HEK293T (cell line): Measurements from ENCODE around the gene UPK3A.

Experiments
- ELF4 ChIP-seq: fragments of 450-650 bp; IDR thresholded peaks from 2 replicates; pipeline ENCODE4 v1.6.1; 2017; ENCODE audit warnings: antibody characterized with exemption
- FOXK2 ChIP-seq: fragments of 450-650 bp; IDR thresholded peaks from 2 replicates; pipeline ENCODE4 v1.6.1; 2016; ENCODE audit warnings: mild to moderate bottlenecking
- FOXM1 ChIP-seq: fragments of 450-650 bp; IDR thresholded peaks from 2 replicates; pipeline ENCODE4 v1.6.1; 2017; ENCODE audit warnings: mild to moderate bottlenecking, borderline replicate concordance

DNA sequence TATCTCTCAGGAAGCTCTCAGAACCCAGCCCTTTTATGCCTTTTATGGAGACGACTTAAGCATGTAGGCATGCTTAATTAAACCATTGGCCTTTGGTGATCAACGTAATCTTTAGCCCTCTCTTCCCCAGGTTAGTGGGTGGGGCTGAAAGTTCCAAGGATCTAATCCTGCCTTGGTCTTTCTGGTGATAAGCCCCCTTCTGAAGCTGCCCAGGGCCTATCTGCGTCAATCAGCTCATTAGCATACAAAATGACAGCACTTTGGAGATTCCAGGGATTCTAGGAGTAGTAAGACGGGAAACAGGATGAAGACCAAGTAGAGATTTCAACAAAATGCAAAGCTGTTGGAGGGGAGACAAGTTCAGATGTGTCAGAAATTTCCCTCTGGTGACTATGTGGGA is 28.1 kb downstream of the UPK3A start:
- no peak for TF ChIP-seq FOXM1
- TF ChIP-seq ELF4: no peak
- no peak for TF ChIP-seq FOXK2
